ENCODE results near the gene DUSP22.

DNA sequence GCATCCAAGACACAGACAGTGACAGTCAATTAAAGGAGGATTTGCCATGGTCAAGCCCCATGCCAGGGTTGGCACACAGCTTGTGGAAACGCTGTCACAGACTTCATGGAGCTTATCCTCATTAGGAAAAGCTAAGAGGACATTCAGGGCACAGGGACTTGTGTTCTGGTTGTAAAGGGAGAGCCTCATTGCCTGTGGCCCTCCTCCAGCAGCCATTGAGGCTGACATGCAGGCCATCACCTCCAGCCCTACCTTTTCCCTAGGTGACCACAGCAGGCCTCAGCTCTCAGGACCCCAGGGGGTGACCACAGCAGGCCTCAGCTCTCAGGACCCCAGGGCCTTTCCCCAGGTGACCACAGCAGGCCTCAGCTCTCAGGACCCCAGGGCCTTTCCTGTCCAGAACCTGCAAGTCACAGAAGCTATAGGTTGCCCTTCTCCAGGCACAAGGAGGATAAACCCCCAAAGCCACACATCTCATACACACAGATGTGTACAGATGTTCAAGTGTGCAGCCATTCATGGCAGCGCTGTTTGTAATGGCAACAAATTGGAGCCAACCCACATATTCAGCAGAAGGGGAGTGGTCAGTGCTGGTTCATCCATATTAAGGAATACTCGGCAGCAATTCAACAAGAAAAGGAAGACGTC, 26.1 kb downstream of the DUSP22 start:
- no peak for TF ChIP-seq CTCF (IDR thresholded peaks at IDR 0.05)
- TF ChIP-seq EP300 (IDR thresholded peaks at IDR 0.05) = no peak

Measured in stomach (tissue), 4 donors.